Hematopoietic multipotent progenitor cell treated with erythropoietin and hydrocortisone succinate and interleukin-3 and kit ligand, for 8 days (in vitro differentiated cells): Measurements from ENCODE around the gene SLC36A4.
A peak's percentile ranks its signal among the peaks of the same experiment; 100 is the strongest.
"Not testable (repeated sequence)": the region's sequence is repeated elsewhere in the genome, so short reads cannot be mapped to it uniquely, and the experiment has no call there.

Source experiments
- DNase-seq: peaks from one replicate; pipeline ENCODE4 v3.0.0-alpha.2; 2015

Gene SLC36A4

DNA sequence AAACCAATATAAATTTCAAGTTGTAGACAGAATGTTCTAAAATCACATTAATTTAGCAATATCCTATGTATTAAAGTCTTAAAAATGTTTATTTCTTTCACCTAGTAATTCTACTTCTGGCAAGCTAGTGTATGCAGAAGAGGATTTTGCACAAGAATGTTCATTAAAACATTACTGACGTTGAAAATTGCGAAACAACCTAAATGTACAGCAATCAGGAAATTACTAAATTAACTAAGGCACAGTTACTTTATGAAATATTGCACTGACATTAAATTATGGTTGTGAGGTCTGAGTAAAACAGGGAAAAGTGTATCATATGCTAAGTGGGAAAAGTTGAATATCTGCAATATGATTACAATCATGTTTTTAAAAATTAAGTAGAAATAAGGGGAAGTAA, 4.1 kb downstream of the SLC36A4 start:
- no peak for DNase-seq

DNA sequence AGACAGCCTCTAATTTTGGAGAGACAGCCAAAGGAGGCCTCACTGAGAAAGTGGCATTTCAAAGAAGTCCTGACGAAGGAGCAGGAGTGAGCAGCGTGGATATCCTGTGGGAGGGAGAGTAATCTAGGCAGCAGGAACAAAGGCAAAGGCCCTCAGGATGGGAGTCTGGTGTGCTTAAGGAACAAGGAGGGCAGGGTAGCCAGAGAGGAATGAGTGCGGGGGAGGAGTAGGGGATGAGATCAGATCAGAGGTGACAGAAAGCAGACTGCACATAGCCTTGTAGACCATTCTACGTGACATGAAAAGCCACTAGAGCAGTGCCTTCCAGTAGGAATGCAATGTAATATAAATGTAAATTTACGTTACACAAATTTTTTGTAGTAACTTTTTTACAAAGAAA, 5.6 kb downstream of the SLC36A4 start:
- no peak for DNase-seq

DNA sequence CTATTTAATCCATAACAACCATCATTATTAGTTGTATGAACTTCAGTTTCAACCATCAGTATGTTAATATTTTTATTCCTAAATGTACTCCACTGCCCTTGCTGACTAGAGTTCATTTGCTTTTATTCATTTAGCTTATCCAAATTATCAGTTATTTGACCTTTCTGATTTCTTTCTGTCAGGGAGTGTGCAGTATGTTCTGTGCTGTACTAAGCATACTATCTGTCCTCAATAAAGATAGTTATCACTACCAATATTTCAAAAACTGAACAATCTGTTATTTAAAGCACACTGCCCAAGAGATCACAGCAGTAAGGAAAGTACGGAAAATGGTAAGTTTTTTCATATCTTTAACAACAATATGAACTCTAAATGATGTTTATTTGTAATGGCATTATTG, 8.3 kb downstream of the SLC36A4 start:
- DNase-seq: no peak

DNA sequence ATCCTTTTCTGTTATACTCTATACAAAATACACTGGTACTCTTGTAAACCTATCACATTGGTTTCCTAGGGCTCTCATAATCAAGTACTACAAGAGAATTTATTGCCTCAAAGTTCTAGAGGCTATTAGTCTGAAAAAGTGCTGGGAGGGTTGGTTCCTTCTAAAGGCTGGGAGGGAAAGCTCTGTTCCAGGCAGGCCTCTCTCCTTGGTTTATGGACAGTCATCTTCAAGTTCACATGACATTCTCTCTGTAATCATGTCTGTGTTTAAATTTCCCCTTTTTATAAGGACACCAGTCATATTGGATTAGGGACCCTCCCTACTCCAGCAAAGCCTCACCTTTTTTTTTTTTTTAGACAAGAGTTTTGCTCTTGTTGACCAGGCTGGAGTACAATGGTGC, 9.1 kb downstream of the SLC36A4 start:
- DNase-seq: no peak

DNA sequence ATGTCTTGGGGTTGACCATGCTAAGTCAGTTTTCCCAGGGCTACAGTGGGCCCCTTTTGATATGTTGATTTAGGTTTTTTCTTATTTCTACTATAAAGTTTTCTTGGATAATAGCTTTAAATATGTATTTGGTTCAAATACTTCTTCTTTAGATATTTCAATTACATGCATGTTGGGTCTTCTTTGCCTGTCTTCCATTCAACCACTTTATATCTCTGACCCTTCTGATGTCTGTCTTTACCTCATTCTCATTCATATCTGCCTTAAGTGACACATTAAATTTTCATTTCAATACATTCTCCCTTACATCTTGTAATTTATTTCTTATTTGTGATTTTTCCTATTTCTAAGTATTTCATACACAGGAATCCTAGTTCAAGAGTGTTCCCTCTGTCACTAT, 10.5 kb downstream of the SLC36A4 start:
- DNase-seq: no peak

DNA sequence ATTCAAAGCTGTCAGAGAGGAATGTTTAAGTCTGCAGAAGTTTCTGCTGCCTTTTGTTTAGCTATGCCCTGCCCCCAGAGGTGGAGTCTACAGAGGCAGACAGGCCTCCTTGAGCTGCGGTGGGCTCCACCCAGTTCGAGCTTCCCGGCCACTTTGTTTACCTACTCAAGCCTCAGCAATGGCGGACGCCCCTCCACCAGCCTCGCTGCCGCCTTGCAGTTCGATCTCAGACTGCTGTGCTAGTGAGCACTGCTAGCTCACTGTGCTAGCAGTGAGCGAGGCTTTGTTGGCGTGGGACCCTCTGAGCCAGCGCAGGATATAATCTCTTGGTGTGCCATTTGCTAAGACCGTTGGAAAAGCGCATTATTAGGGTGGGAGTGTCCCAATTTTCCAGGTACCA, 19.9 kb downstream of the SLC36A4 start:
- not testable (repeated sequence) for DNase-seq

DNA sequence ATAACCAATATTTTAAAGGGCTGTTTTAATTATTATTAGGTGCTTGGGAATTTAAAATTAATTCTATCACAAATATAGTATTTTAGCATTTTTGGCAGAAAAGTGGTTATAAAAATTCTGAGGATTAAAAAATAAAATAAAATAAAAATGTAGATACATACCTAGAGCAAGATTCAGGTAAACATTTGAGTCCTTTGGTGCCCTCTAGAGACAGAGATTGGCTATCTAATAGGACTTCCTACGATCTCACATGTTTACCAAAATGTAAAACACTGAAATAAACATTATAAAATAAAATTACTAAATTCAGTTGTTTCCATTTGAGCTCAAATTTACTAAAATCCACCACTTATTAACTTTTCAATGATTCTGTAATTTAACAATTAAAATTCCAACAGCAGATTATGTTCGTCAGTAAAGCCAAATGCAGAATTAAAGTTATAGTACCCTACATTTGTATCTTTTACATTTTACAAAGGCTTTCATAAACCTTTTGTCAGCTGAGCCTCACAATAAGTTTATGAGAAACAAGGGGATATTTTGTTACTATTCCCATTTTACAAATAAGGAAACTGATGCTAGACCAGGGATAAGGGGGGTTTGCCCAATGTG, 27.7 kb downstream of the SLC36A4 start:
- peak; percentile 16 for DNase-seq

DNA sequence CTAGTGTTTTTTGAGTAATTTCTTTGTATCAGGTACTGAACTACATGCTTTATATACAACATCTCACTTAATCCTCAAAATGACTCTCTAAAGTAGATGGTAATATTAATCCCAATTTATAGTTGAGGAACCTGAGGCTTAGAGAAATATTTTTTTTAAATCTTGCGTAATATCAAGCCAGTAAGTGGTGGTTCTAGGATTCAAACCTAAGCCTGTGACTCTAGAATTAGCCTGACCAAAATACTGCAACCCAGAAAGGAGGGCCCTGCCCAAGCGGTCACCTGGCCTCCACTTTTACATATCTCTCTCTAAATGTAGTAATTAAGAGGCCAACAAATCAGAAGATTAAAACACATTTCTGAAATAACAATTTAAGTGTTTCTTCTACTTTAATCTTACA, 28.6 kb downstream of the SLC36A4 start:
- DNase-seq: no peak

DNA sequence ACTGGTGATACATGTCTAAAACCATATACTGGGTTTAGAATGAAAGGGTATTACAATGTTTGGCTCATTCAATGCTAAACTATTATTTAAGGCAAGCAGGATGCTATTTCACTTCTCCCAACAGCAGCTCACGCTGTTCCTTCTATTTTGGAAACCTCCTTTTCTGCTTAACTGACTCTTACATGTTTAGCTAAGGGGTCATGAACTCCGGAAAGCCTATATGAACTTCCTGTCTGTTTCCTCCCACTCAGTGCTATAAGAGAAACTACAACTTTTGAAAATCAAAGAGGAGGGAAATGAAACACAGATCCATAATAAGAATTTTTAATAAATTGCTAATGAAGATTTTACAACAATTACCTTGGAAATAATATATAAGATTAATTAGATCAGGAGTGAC, 30.9 kb downstream of the SLC36A4 start:
- no peak for DNase-seq

DNA sequence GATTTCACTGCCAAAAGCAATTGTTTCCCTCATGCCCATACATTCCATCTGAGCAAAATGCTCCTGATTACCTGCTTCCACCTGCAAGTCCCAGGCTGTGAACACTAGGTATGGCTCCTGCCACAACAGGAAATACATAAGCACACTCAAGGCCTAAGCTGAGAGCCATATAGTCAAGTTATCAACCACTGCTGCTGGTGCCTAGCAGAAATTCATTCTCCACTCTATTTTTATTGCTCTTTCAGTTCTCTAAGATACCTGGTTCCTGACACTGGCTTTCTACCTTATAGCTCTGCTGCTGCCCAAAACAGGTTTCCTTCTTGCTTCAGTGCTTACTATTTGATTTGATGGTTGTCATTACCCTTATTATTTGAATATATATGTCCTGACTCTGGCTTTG, 31.6 kb downstream of the SLC36A4 start:
- no peak for DNase-seq

DNA sequence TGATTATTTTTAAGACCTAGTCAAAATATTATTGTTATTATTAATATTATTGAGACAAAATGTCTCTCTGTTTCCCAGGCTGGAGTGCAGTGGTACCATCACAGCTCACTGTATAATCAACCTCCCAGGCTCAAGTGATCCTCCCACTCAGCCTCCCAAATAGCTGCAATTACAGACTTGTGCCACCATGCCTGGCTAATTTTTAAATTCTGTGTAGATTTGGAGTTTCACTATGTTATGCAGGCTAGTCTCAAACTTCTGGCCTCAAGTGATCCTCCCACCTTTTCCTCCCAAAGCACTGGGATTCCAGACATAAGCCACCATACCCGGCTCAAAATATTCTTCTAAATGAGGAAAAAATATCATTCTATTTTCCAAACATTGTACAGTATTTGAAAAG, 37.0 kb downstream of the SLC36A4 start:
- no peak for DNase-seq

DNA sequence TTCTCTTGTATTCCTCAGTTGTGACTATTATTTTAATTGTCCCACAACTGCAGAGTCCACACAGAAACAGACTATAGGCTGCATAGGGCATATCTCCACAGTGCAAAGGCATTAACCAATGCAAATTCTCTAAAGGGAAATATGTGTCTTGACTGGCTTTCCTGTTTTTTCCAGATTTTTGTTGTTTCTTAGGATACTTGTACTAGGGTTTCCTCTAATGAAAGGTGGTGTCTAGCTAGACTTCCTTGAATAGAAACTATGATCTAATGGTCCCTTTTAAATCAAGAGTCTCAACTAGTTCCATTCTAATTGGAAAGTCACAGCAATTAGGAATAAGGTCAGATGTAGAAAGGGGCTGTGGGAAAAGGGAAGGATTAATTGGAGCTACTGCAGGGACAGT, 37.6 kb downstream of the SLC36A4 start:
- DNase-seq: no peak

DNA sequence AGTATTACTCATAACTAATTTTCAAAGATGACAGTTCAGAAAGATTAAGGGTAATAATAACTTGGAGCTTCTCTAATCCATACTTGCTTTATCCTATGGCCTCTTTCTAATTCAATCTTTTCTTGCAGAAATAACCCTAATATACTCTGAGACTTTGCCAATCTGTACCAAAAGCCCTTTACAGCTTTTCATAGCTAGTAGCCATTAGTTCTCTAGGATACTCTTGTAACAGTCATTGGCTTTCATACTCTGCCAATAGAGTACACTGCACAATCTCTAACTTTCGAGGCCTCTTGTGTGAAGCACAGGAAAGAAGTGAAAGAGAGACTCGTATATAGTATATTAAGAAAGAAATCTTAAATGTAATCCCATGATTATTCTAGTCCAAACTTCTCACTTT, 38.1 kb downstream of the SLC36A4 start:
- DNase-seq: no peak

DNA sequence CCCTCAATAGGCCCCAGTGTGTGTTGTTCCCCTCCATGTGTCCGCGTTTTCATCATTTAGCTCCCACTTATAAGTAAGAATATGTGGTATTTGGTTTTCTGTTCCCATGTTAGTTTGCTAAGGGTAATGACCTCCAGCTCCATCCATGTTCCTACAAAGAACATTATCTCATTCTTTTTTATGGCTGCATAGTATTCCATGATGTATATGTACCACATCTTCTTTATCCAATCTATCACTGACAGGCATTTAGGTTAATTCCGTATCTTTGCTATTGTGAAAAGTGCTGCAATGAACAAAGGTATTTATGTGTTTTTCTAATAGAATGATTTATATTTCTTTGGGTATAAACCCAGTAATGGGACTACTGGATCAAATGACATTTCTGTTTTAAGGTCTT, 42.1 kb downstream of the SLC36A4 start:
- DNase-seq: no peak

DNA sequence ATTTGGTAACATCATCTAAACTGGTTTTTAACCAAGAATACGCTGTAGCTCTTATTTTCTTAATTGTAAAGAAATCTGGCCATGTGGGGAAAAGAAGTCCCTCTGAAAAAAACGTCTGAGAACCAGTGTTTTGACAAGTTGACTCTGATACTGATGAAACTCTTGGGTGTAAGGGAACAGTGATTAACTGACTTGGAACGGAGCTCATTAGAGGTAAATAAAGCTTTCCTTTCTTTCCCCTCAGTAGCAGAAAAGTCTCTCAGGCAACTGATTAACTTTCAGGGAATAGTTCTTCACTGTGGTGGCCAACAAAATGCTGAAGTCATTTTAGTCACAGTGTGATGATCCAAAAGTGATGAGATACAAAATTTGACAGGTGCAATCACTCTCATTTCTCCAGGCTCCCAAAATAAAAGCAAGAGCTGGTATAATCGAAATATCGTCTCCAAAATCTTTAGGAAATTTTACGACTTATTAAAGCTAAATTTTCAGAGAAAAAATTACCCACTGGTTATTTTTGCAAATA, 52.3 kb downstream of the SLC36A4 start:
- no peak for DNase-seq

DNA sequence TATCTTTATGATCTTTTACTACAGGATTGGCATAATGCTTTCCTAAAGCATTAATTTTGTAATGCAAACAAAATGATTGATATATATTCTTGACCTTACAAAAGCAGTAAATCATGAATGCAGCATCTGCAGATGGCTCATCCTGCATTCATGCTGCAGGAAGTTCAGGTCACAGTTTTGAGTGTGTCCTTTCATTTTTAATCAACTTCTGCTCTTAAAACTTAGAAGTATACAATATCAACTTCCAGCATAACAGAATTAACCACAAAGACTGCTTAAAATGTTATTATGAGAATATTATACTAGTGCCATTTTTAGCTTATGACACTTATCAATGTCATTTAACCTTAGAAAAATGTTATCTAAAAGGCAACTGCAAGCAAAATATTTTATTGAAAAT, 54.0 kb downstream of the SLC36A4 start:
- DNase-seq: no peak

DNA sequence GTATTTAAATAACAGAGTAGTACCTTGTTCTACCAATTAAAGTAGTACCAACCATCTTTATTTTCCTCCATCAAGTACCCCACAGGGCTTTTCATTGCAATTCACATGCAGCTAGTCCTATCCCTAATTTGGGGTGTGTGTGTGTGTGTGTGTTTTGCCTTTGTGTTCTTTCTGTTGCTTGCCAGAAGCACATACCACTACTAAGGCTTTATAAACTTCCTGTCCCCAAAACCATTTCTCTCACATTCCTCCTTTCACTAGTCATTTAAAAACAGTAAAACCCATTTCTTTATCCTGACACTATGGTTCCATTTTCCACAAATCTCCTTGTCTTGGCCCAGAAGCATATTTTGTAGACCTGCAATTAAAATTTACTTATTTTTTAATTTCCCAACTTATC, 54.6 kb downstream of the SLC36A4 start:
- no peak for DNase-seq

DNA sequence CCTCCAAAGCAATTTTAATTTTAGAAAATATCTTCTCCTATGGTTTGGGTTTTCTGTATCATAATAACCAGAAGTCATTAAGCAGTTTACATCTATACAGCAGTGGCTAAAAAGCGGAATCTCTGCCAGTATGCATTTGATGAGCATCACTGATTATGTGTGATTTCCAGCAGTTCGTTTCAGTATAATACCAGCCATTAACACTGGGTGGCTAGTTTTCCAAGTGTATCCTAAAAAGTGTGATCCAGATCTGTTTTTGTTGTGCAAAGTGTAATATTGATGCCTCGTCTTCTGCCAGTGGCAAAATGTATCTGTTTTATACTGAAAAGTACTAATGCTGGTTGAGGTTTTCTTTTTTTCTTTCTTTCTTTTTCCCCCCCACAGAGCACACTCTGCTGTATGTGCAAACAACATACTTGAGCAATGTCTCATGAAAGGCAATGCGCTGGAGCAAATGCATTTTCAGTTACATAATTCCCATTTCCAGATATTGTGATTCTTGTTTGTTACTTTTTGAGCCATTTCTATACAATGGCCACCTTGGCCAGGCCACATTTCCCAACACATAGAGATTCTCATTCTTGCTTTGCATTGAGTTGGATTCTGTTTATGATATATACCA, 64.2 kb downstream of the SLC36A4 start:
- no peak for DNase-seq

DNA sequence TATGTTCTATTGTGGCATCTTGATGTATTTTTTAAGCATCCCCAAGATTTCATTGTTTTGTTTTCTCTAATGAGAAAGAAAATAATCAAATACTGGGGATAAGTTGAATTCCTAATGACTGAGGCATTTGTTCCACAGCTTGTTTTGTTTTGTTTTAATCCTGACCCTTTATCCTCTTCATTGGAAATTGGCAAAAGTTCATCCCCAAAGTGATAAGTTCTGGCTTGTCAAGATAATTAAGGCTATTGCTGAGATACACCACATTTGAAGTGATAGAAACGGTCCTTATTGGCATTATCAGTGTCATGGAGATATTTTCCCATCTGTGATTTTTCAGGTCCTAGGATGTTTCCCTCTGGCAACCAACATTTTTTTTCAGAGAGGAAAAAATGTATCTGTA, 65.0 kb downstream of the SLC36A4 start:
- DNase-seq: no peak

DNA sequence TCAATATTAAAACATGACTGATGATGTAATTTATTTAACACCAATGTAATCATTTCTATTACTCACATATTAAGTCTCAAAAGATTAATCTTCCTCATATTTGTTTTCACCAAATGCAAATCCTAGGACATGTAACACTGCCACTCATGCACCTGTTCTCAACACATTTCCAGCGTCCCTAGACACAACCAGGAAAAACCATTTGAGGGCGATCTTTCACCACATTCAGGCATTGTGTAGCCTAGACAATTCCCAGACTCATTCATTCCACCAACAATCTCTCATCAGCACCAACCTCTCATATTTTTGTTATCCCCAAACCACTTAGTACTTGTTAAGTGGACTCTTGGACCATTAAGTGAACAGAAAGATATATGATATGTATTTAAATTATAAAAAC, 66.1 kb downstream of the SLC36A4 start:
- peak; percentile 4 for DNase-seq

DNA sequence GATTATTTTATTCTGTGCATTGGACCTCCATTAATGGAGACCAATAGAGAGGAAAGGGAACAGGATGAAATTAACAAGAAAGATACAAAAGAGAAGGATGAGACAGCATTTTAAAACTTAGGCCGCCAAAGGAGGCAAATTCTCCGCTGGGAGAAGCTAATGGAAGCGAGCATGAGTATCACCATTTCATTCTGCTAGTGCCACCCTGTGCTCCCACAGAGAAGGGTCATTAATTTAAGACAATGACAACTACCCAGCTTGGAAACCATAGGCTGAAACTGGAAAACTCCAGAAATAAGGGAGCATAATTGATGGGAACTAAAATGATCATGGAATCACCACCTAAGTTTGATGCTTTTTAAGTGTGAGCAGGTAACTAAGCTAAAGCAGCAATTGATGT, 69.2 kb downstream of the SLC36A4 start:
- DNase-seq: no peak

DNA sequence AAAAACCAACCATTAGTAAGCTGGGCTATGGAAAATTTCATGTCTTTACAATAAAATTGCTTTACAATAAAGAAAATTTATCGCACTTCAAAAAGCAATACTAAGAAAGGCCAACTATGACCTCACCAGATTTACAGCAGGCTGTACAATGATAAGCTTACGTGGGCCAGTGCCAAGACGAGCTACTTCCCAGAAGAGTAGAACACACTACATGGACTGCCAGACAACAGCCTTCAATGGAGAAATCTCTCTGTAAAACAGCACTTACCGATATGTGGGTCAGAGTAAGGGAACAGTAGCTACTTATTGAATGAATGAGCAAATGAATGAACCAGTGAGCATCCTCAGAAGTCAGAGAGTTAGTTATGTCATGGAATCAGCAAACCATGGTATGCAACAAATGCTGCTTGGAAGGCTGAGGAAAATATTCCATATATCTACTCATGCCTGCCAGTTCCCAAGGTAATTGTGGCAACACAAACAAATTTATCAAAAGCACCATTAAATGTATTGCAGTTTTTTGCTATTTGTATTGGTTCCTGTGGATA, 74.4 kb downstream of the SLC36A4 start:
- peak; percentile 15 for DNase-seq

DNA sequence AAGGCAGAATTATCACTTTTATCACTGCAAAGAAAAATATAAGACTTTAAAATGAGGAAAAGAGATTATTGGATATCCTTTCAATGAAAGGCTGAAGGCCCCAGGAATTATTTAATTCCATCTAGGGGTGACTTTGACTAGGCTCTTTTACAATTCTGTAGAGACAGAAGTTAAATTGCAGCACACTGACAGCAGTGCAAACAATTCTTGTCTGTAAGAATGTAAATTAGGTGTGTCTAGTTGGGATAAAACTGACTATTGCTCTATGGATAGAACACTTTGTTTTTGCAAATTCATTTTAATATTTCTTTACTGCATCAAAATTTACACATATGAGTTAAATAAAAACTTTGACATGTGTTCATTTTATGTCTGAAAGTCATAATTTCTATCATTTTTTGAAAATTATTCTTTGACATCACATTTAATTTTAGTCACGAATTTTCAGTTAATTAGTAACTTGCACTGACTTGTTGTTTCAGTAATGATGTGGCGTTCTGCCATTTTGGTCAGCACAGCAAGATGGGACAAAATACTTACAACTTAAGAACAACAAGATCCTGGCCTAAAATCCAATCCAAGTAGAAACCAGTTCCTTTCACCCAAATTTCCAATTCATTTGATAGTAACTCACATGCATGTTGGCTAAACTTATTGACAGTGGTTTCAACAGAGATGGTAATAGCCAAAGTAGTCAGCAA, 75.1 kb downstream of the SLC36A4 start:
- DNase-seq: no peak

DNA sequence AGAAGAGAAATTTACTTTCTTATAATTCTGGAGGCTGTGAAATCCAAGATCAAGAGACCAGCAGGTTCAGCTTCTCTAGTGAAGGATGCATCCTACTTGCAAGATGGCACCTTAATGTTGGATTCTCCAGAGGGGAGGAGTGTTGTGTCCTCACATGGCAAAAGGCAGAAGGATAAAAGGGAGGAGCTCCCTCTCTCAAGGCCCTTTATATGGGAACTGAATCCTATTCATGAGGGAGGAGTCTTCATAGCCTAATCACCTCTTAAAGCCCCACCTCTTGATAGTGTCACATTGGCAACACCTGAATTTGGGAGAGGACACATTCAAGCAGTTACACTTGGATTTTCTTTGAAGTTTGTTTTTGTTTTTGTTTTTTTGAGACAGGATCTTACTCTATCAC, 79.5 kb downstream of the SLC36A4 start:
- DNase-seq: no peak
